ENCODE data around the gene TICAM1. TPM values are rescaled to one million over a fixed set of nuclear protein-coding genes. Genes with fewer than 3 reads are reported as not detected.

The TICAM1 gene
- total and polyA plus RNA-seq, 2 of the 8 experiments (the other 6 are each of a cell fraction or from before 2014, with no cell fraction given), result 0.41 to 0.65 TPM

DNA sequence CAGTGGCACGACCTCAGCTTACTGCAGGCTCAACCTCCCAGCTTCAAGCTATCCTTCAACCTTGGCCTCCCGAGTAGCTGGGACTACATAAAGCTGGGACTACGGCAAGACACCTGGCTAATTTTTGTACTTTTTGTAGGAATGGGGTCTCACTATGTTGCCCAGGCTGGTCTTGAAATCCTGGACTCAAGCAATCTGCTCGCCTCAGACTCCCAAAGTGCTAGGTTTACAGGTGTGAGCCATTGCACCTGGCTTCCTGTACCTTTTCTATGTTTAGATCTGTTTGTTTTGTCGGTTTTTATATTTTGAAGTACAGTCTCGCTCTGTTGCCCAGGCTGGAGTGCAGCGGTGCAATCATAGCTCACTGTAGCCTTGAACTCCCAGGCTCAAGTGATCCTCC, 17.5 kb upstream of the TICAM1 start:
- H4K20me1 ChIP-seq (replicated peaks in 1 of 2; ENCODE audit: control insufficient read depth in 1 of 2, insufficient read depth in 2 of 2, low read length in 2 of 2), result peaks cover 0 to 7% of the 10 kb centered on the region in 2 experiments
- H3K79me1 ChIP-seq (ENCODE audit: low read depth, low read length), result no peaks in the 10 kb centered on the region
- 95% methylated on average over 7 of the region's 7 CpGs; no CpG with 5 or more reads in 1 of the 2 experiments for WGBS, 2 experiments (ENCODE audit: extremely low coverage in 1 of 2, insufficient coverage in 1 of 2, insufficient read length in 1 of 2, insufficient replicate concordance in 2 of 2, low coverage in 1 of 2, low lambda C conversion rate in 2 of 2, missing lambda C conversion rate in 1 of 2)
- H3K36me3 ChIP-seq (ENCODE audit: control insufficient read depth in 2 of 4, insufficient read depth in 4 of 4, low read length in 3 of 4), result peaks cover 5 to 20% (median 13%) of the 10 kb centered on the region in 4 experiments
- H3K23me2 ChIP-seq (ENCODE audit: low read depth, low read length), result no peaks in the 10 kb centered on the region
- ChIA-PET CTCF (ENCODE audit: partially characterized antibody) (interaction anchor here (0.6 to 7.0 kb wide), 7 partner anchors 12 to 383 kb away, joined by 3 to 100 read pairs (median 7); partner anchors contain the start of gene PLIN3), POLR2A (ENCODE audit: partially characterized antibody) (no interaction called here)
- no peak overlapping the region for H2BK20ac ChIP-seq (ENCODE audit: low read length)
- H3K18ac ChIP-seq (ENCODE audit: extremely low read depth, low read length), result no peak overlapping the region
- no peak overlapping the region for H3K4me3 ChIP-seq (ENCODE audit: extremely low read depth in 1 of 4, insufficient read depth in 2 of 4, low read depth in 3 of 4, low read length in 4 of 4)
- H3K9me3 ChIP-seq (ENCODE audit: insufficient read depth in 2 of 2, low read depth in 1 of 2, low read length in 1 of 2), result no peaks in the 10 kb centered on the region; a peak in 1 of 4 replicates
- FAIRE-seq (no peak), DNase-seq (ENCODE audit: low read depth in 1 of 2, low spot score in 2 of 2) (no peak)
- H2BK12ac ChIP-seq (ENCODE audit: low read depth, low read length), result no peak overlapping the region
- H3K4me2 ChIP-seq (ENCODE audit: insufficient read depth in 1 of 2, low read depth in 2 of 2, low read length in 2 of 2), result no peak overlapping the region
- no peak overlapping the region for H2AFZ ChIP-seq (ENCODE audit: low read length)
- no peak overlapping the region for H4K91ac ChIP-seq (replicated peaks; ENCODE audit: insufficient read length, low read length)
- H3K23ac ChIP-seq (ENCODE audit: insufficient read length), result no peak overlapping the region
- H2BK15ac ChIP-seq (ENCODE audit: low read length), result no peak overlapping the region
- H3K27ac ChIP-seq (ENCODE audit: low read depth, low read length), result no peak overlapping the region
- H4K5ac ChIP-seq (ENCODE audit: insufficient read length, low read depth, low read length), result no peak overlapping the region
- no peak overlapping the region for H3K4ac ChIP-seq (replicated peaks; ENCODE audit: insufficient read length, low read depth, low read length)
- H3K9ac ChIP-seq (replicated peaks in 1 of 4; ENCODE audit: extremely low read depth in 1 of 4, low read depth in 3 of 4, low read length in 3 of 4), result no peak overlapping the region
- H2BK120ac ChIP-seq (replicated peaks; ENCODE audit: low read depth, low read length), result no peak overlapping the region
- no peak overlapping the region for H4K8ac ChIP-seq (ENCODE audit: extremely low read depth, insufficient read depth, low read length)
- no peak overlapping the region for H3K14ac ChIP-seq (ENCODE audit: insufficient read length)
- H3K56ac ChIP-seq (replicated peaks; ENCODE audit: insufficient read length, low read depth, low read length), result no peak overlapping the region
- H2BK5ac ChIP-seq (ENCODE audit: low read depth, low read length), result no peak overlapping the region
- H3K27me3 ChIP-seq (replicated peaks in 1 of 4; ENCODE audit: control insufficient read depth in 3 of 4, extremely low read depth in 1 of 4, insufficient read depth in 3 of 4, low read length in 3 of 4), result no peaks in the 10 kb centered on the region
- H3K79me2 ChIP-seq (ENCODE audit: control insufficient read depth in 1 of 2, insufficient read depth in 2 of 2, low read length in 2 of 2), result no peaks in the 10 kb centered on the region
- H3K4me1 ChIP-seq (replicated peaks in 1 of 4; ENCODE audit: control insufficient read depth in 3 of 4, insufficient read depth in 4 of 4, low read length in 3 of 4), result no peaks in the 10 kb centered on the region
- H2AK5ac ChIP-seq (ENCODE audit: low read depth, low read length), result no peak overlapping the region
- no peak for TF ChIP-seq GABPA (IDR thresholded peaks at IDR 0.05; ENCODE audit: borderline replicate concordance, insufficient read depth, low read length)
- TF ChIP-seq BACH1 (IDR thresholded peaks at IDR 0.05; ENCODE audit: low read length), result no peak
- TF ChIP-seq EZH2 (IDR thresholded peaks at IDR 0.05; ENCODE audit: low read depth, low read length, severe bottlenecking), result no peak
- TF ChIP-seq KDM4A (IDR thresholded peaks at IDR 0.05; ENCODE audit: low read depth, low read length, severe bottlenecking), result no peak
- TF ChIP-seq NRF1 (IDR thresholded peaks at IDR 0.05; ENCODE audit: low read depth, low read length), result no peak
- TF ChIP-seq MAFK (IDR thresholded peaks at IDR 0.05; ENCODE audit: low read depth, low read length), result no peak
- TF ChIP-seq, protein P1, sequence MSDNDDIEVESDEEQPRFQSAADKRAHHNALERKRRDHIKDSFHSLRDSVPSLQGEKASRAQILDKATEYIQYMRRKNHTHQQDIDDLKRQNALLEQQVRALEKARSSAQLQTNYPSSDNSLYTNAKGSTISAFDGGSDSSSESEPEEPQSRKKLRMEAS (IDR thresholded peaks at IDR 0.05), result no peak
- TF ChIP-seq, protein P2, sequence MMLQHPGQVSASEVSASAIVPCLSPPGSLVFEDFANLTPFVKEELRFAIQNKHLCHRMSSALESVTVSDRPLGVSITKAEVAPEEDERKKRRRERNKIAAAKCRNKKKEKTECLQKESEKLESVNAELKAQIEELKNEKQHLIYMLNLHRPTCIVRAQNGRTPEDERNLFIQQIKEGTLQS (IDR thresholded peaks at IDR 0.05; ENCODE audit: insufficient read depth, low read depth, low read length), result no peak
- TF ChIP-seq, protein P3, sequence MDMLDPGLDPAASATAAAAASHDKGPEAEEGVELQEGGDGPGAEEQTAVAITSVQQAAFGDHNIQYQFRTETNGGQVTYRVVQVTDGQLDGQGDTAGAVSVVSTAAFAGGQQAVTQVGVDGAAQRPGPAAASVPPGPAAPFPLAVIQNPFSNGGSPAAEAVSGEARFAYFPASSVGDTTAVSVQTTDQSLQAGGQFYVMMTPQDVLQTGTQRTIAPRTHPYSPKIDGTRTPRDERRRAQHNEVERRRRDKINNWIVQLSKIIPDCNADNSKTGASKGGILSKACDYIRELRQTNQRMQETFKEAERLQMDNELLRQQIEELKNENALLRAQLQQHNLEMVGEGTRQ (IDR thresholded peaks at IDR 0.05; ENCODE audit: low read length), result no peak
- TF ChIP-seq CHD1 (IDR thresholded peaks at IDR 0.05; ENCODE audit: low read depth, low read length), result no peak
- no peak for TF ChIP-seq RFX5 (IDR thresholded peaks at IDR 0.05; ENCODE audit: borderline replicate concordance, low read depth, low read length)
- TF ChIP-seq GTF2F1 (IDR thresholded peaks at IDR 0.05; ENCODE audit: borderline replicate concordance, low read depth, low read length), result no peak

Measured in H1 (cell line).